ENCODE data around the gene EPAS1. TPM values are rescaled to one million over a fixed set of nuclear protein-coding genes. Genes with fewer than 3 reads are reported as not detected.

Gene EPAS1
- total RNA-seq, 1 experiment from 2014 or later = 127 TPM

DNA sequence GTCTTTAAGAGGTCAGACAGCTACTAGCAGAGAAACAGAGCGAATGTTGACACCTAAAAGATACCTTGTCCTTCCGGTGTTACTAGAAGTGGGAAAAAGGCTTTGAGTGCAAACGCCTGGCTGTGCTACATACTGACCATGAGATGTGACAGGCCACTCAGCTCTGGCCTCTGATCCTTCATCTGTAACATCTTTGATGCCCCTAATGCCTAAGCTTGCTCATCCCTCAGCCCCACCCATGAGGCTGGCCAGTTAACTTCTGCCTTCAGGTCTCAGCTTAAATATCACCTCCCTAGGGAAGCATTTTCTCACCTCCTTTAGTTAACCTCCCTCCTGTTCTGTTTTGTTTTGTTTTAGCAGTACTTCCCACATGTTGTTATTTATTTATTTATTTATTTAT is 15.9 kb downstream of the EPAS1 start:
- no peak for TF ChIP-seq EZH2 (IDR thresholded peaks at IDR 0.05; ENCODE audit: low read depth)
- TF ChIP-seq CTCF (conservative IDR thresholded peaks at IDR 0.05) = no peak

GRCh38 chr2:46314065-46314835 is 17.0 kb downstream of the EPAS1 start:
- H4K20me1 ChIP-seq (ENCODE audit: insufficient read depth) = peaks cover 7% of the 10 kb centered on the region; the same call in 1 of the 2 replicates
- intact Hi-C loops (cut with micrococcal nuclease; ENCODE audit: unreplicated experiment) = no loop called here
- peak overlapping the region; percentile 76 for H3K27ac ChIP-seq
- DNase-seq = no peak
- TF ChIP-seq CTCF (conservative IDR thresholded peaks at IDR 0.05) (no peak), EZH2 (IDR thresholded peaks at IDR 0.05; ENCODE audit: low read depth) (no peak)
- H3F3A ChIP-seq (ENCODE audit: insufficient read depth, low read depth) = peaks cover 67% of the 10 kb centered on the region
- peaks cover 94% of the 10 kb centered on the region for H3K79me2 ChIP-seq (ENCODE audit: low read depth)
- H3K4me1 ChIP-seq (replicated peaks; ENCODE audit: insufficient read depth) = peaks cover 93% of the 10 kb centered on the region
- peak overlapping the region; percentile 66 for H3K4me2 ChIP-seq
- ChIA-PET POLR2A (ENCODE audit: unreplicated experiment) (interaction anchor here (0.6 to 0.7 kb wide), 2 partner anchors 702 to 1856 kb away, joined by 3 to 5 read pairs; no protein-coding TSS in a partner anchor), CTCF (interaction anchor here (0.6 kb wide), 1 partner anchor 191 kb away, joined by 7 read pairs; no protein-coding TSS in a partner anchor)
- no peaks in the 10 kb centered on the region for H3K9me3 ChIP-seq (ENCODE audit: insufficient read depth, low read depth)
- no peaks in the 10 kb centered on the region for H3K27me3 ChIP-seq (ENCODE audit: insufficient read depth, low read depth)
- H3K36me3 ChIP-seq (ENCODE audit: low read depth) = peaks cover 10% of the 10 kb centered on the region
- H3K4me3 ChIP-seq = peak overlapping the region; percentile 22; the same call in 1 of the 2 replicates
- no TSS peak for BruUV-seq (replicated peaks)
- no peaks in the 10 kb centered on the region for H3K9me2 ChIP-seq (ENCODE audit: insufficient read depth)
- no peak overlapping the region for H2AFZ ChIP-seq

More for the DNA sequence above, 15.9 kb downstream of the EPAS1 start:
- no peak overlapping the region for H2AFZ ChIP-seq
- H3K36me3 ChIP-seq (ENCODE audit: low read depth) = peaks cover 10% of the 10 kb centered on the region
- no peak overlapping the region for H3K4me2 ChIP-seq
- H3F3A ChIP-seq (ENCODE audit: insufficient read depth, low read depth) = peaks cover 68% of the 10 kb centered on the region
- no peak overlapping the region for H3K4me3 ChIP-seq
- no peaks in the 10 kb centered on the region for H3K27me3 ChIP-seq (ENCODE audit: insufficient read depth, low read depth)
- peaks cover 94% of the 10 kb centered on the region for H3K79me2 ChIP-seq (ENCODE audit: low read depth)
- peaks cover 12% of the 10 kb centered on the region; the same call in 1 of the 2 replicates for H4K20me1 ChIP-seq (ENCODE audit: insufficient read depth)
- peaks cover 93% of the 10 kb centered on the region for H3K4me1 ChIP-seq (replicated peaks; ENCODE audit: insufficient read depth)
- no peak overlapping the region for H3K27ac ChIP-seq
- DNase-seq = no peak
- H3K9me2 ChIP-seq (ENCODE audit: insufficient read depth) = no peaks in the 10 kb centered on the region
- no TSS peak for BruUV-seq (replicated peaks)
- H3K9me3 ChIP-seq (ENCODE audit: insufficient read depth, low read depth) = no peaks in the 10 kb centered on the region
- ChIA-PET POLR2A (ENCODE audit: unreplicated experiment) (no interaction called here), CTCF (no interaction called here)
- intact Hi-C loops (cut with micrococcal nuclease; ENCODE audit: unreplicated experiment) = no loop called here

DNA sequence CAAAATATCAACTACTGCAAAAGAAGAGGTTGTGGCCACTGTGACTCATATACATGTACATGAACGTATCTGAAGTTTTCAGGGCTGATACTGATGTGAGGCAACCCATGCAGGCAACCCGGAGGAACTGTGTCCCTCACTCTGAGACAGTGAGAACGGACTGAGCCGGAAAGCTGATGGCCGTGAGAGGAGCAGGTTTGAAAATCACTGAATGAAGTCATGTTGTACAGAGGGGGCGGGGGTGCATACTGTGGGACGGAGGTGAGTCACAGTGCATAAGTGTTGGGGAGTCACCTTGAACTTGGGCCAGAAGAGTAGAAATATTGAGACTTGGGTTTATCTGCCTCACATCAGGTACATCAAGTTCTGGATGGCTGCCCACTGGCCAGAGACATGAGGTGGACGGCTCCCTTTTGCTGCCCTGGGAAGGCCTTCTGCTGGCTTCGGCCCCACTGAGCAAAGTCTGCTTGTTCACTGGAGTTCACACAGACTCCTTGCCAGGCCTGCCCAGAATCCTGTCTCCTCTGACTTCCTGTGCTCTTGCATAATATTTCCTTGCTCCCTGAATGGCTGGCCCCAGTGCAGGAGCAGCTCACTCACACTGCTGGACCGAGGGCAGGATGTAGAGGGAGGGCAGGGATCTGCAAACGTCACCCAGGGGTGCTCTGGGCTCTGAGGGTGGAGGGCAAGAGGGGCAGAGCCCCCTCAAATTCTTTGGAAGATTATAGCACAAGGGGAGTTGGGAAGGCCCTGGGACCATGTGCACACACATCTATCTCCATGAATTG is 18.1 kb downstream of the EPAS1 start:
- H3K4me2 ChIP-seq = peak overlapping the region; percentile 66
- peaks cover 93% of the 10 kb centered on the region for H3K4me1 ChIP-seq (replicated peaks; ENCODE audit: insufficient read depth)
- peaks cover 10% of the 10 kb centered on the region for H3K36me3 ChIP-seq (ENCODE audit: low read depth)
- TF ChIP-seq EZH2 (IDR thresholded peaks at IDR 0.05; ENCODE audit: low read depth) (no peak), CTCF (conservative IDR thresholded peaks at IDR 0.05) (no peak)
- no peaks in the 10 kb centered on the region for H3K9me2 ChIP-seq (ENCODE audit: insufficient read depth)
- ChIA-PET POLR2A (ENCODE audit: unreplicated experiment) (interaction anchor here (0.6 to 0.7 kb wide), 4 partner anchors 9 to 1857 kb away, joined by 3 to 9 read pairs (median 4); no protein-coding TSS in a partner anchor), CTCF (no interaction called here)
- peak overlapping the region; percentile 76 for H3K27ac ChIP-seq
- H3K79me2 ChIP-seq (ENCODE audit: low read depth) = peaks cover 94% of the 10 kb centered on the region
- peak; percentile 93 to 98 for DNase-seq
- no TSS peak for BruUV-seq (replicated peaks)
- peaks cover 66% of the 10 kb centered on the region for H3F3A ChIP-seq (ENCODE audit: insufficient read depth, low read depth)
- H4K20me1 ChIP-seq (ENCODE audit: insufficient read depth) = peaks cover 14% of the 10 kb centered on the region
- H2AFZ ChIP-seq = no peak overlapping the region
- no peaks in the 10 kb centered on the region for H3K9me3 ChIP-seq (ENCODE audit: insufficient read depth, low read depth)
- intact Hi-C loops (cut with micrococcal nuclease; ENCODE audit: unreplicated experiment) = loop anchor here (1.0 kb wide), 2 partner anchors 10 to 16 kb away; no protein-coding TSS in a partner anchor
- H3K4me3 ChIP-seq = peak overlapping the region; percentile 22; the same call in 1 of the 2 replicates
- no peaks in the 10 kb centered on the region for H3K27me3 ChIP-seq (ENCODE audit: insufficient read depth, low read depth)

Measured in PC-9 (cell line).